HEK293 (cell line): Measurements from ENCODE around the gene SIGLEC6.

Experiments used
- CTCF ChIA-PET: fragments of 350-600 bp; formaldehyde crosslinking; extraction: SDS; loops from one replicate; lab custom pipeline; 2021; ENCODE audit warnings: antibody characterized with exemption; lab: Yijun Ruan, JAX
- POLR2A ChIA-PET: fragments of 300-600 bp; formaldehyde crosslinking; extraction: SDS; loops from one replicate; lab custom pipeline; 2020; ENCODE audit warnings: antibody characterized with exemption, inconsistent platforms; lab: Yijun Ruan, JAX
- H3K27ac ChIP-seq: fragments of 200-500 bp; sonication (Bioruptor generic); 2 replicates; pipeline ENCODE4 v1.5.1; 2014; ENCODE audit warnings: low read depth, low read length, control low read depth, inconsistent platforms; ENCODE audit errors: extremely low read depth
- H3K36me3 ChIP-seq, 2 experiments: fragments of 200-500 bp in 1 of 2; sonication (Bioruptor generic) in 1 of 2; 1 replicate in 1 of 2; 2 replicates in 1 of 2; pipeline ENCODE4 v1.5.1; 2014 to 2017; ENCODE audit warnings: inconsistent platforms in 2 of 2, low read length in 2 of 2; ENCODE audit not compliant: control insufficient read depth in 2 of 2, insufficient read depth in 1 of 2
- H3K4me1 ChIP-seq: fragments of 200-500 bp; sonication (Bioruptor generic); 2 replicates; pipeline ENCODE4 v1.5.1; 2014; ENCODE audit warnings: mild to moderate bottlenecking, low read length, inconsistent platforms; ENCODE audit not compliant: control insufficient read depth, insufficient read depth
- H3K4me3 ChIP-seq: 2 replicates; pipeline ENCODE4 v1.5.1; 2011; ENCODE audit warnings: low read depth, mild to moderate bottlenecking, control low read depth, low read length, moderate library complexity
- H3K9me3 ChIP-seq: fragments of 200-500 bp; sonication (Bioruptor generic); 2 replicates; pipeline ENCODE4 v1.5.1; 2014; ENCODE audit warnings: low read depth, low read length, inconsistent platforms; ENCODE audit not compliant: control insufficient read depth, insufficient read depth
- HOXA7 ChIP-seq: sonication (generic); formaldehyde crosslinking; IDR thresholded peaks from 2 replicates; pipeline ENCODE4 v1.8.1; 2022; ENCODE audit warnings: missing genetic modification reagents, borderline replicate concordance
- HOXC10 ChIP-seq: sonication (generic); formaldehyde crosslinking; IDR thresholded peaks from 2 replicates; pipeline ENCODE4 v1.8.1; 2023; ENCODE audit warnings: mild to moderate bottlenecking, missing genetic modification reagents
- INSM2 ChIP-seq: fragments of 450-650 bp; formaldehyde crosslinking; IDR thresholded peaks from 2 replicates; pipeline ENCODE4 v1.5.1; 2016; ENCODE audit warnings: missing biosample characterization, missing genetic modification characterization
- MZF1 ChIP-seq: fragments of 450-650 bp; formaldehyde crosslinking; IDR thresholded peaks from 2 replicates; pipeline ENCODE4 v1.5.1; 2017; ENCODE audit warnings: missing biosample characterization, missing genetic modification characterization, borderline replicate concordance
- SALL2 ChIP-seq: fragments of 450-650 bp; formaldehyde crosslinking; IDR thresholded peaks from 2 replicates; pipeline ENCODE4 v1.5.0; 2017; ENCODE audit warnings: missing biosample characterization, mild to moderate bottlenecking, missing genetic modification characterization, borderline replicate concordance
- TSHZ1 ChIP-seq: fragments of 450-650 bp; formaldehyde crosslinking; IDR thresholded peaks from 2 replicates; pipeline ENCODE4 v1.5.1; 2016; ENCODE audit warnings: missing biosample characterization, missing genetic modification characterization, borderline replicate concordance
- ZFP69B ChIP-seq: fragments of 450-650 bp; formaldehyde crosslinking; IDR thresholded peaks from 2 replicates; pipeline ENCODE4 v1.5.1; 2016; ENCODE audit warnings: missing biosample characterization, missing genetic modification characterization
- ZNF133 ChIP-seq: fragments of 450-650 bp; formaldehyde crosslinking; IDR thresholded peaks from 2 replicates; pipeline ENCODE4 v1.5.1; 2016; ENCODE audit warnings: missing biosample characterization, missing genetic modification characterization
- ZNF16 ChIP-seq: fragments of 450-650 bp; formaldehyde crosslinking; IDR thresholded peaks from 2 replicates; pipeline ENCODE4 v1.5.1; 2016; ENCODE audit warnings: low read depth, missing biosample characterization, missing genetic modification characterization
- ZNF292 ChIP-seq: fragments of 450-650 bp; formaldehyde crosslinking; IDR thresholded peaks from 2 replicates; pipeline ENCODE4 v1.5.1; 2016; ENCODE audit warnings: low read depth, missing biosample characterization, missing genetic modification characterization, borderline replicate concordance
- ZNF335 ChIP-seq: fragments of 450-650 bp; formaldehyde crosslinking; conservative IDR thresholded peaks from 2 replicates; pipeline ENCODE4 v1.5.1; 2016; ENCODE audit warnings: missing biosample characterization, missing genetic modification characterization
- ZNF423 ChIP-seq: fragments of 450-650 bp; formaldehyde crosslinking; IDR thresholded peaks from 2 replicates; pipeline ENCODE4 v1.5.1; 2016; ENCODE audit warnings: missing biosample characterization, missing genetic modification characterization
- ZNF488 ChIP-seq: fragments of 450-650 bp; formaldehyde crosslinking; IDR thresholded peaks from 2 replicates; pipeline ENCODE4 v1.5.1; 2016; ENCODE audit warnings: missing biosample characterization, missing genetic modification characterization
- ZNF514 ChIP-seq: fragments of 450-650 bp; formaldehyde crosslinking; IDR thresholded peaks from 2 replicates; pipeline ENCODE4 v1.5.1; 2016; ENCODE audit warnings: missing biosample characterization, missing genetic modification characterization
- ZNF645 ChIP-seq: fragments of 450-650 bp; formaldehyde crosslinking; IDR thresholded peaks from 2 replicates; pipeline ENCODE4; 2016; ENCODE audit warnings: missing biosample characterization, missing genetic modification characterization
- ZNF791 ChIP-seq: fragments of 450-650 bp; formaldehyde crosslinking; IDR thresholded peaks from 2 replicates; pipeline ENCODE4 v1.5.1; 2016; ENCODE audit warnings: missing biosample characterization, missing genetic modification characterization
- TF ChIP-seq, protein P1 (sequence below): fragments of 450-650 bp; formaldehyde crosslinking; conservative IDR thresholded peaks from 2 replicates; pipeline ENCODE4 v1.5.1; 2016; ENCODE audit warnings: low read depth, missing biosample characterization, missing genetic modification characterization
- TF ChIP-seq, protein P2 (sequence below): fragments of 450-650 bp; formaldehyde crosslinking; IDR thresholded peaks from 2 replicates; pipeline ENCODE4 v1.5.1; 2017; ENCODE audit warnings: missing biosample characterization, mild to moderate bottlenecking, missing genetic modification characterization, moderate library complexity
- TF ChIP-seq, protein P3 (sequence below): fragments of 450-650 bp; formaldehyde crosslinking; IDR thresholded peaks from 2 replicates; pipeline ENCODE4 v1.5.1; 2016; ENCODE audit warnings: missing biosample characterization, missing genetic modification characterization

Gene SIGLEC6

GRCh38 chr19:51549533-51550324 is 18.3 kb upstream of the SIGLEC6 start:
- Histone ChIP-seq H3K27ac (no peak overlapping the region), H3K36me3 (no peaks in the 10 kb centered on the region)
- POLR2A ChIA-PET = interaction anchor here (0.6 kb wide), 1 partner anchor 42 kb away, joined by 4 read pairs; no protein-coding TSS in a partner anchor
- TF ChIP-seq ZNF292 (tag by site-specific recombination) (no peak), ZFP69B (tag by site-specific recombination) (no peak)
- TF ChIP-seq, all 188 proteins: peak for 0
- Histone ChIP-seq H3K4me1 (no peaks in the 10 kb centered on the region), H3K9me3 (no peaks in the 10 kb centered on the region), H3K4me3 (no peak overlapping the region)
- CTCF ChIA-PET = interaction anchor here (0.6 to 1.1 kb wide), 3 partner anchors 34 to 107 kb away, joined by 3 to 4 read pairs (median 3); no protein-coding TSS in a partner anchor

DNA sequence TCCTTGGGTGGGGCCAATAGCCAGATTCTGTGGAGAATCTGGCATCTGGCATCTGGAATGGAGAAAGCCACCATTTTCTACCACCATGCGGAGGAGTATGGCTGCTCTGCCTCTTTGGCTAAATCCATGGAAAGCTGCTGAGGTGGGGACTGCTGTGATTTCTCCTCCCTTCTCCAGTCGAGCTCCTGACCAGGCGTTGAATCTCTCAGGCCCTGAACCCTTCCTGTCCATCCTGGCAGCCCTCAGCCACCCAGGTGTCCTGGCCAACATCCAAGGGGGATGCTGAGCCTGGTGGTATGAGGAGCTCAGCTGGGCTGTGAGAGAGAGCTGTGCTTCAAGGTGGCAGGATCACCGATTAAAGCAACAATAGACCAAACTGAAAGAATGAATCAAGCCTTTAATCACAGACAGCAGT is 17.4 kb upstream of the SIGLEC6 start:
- TF ChIP-seq, protein P1, sequence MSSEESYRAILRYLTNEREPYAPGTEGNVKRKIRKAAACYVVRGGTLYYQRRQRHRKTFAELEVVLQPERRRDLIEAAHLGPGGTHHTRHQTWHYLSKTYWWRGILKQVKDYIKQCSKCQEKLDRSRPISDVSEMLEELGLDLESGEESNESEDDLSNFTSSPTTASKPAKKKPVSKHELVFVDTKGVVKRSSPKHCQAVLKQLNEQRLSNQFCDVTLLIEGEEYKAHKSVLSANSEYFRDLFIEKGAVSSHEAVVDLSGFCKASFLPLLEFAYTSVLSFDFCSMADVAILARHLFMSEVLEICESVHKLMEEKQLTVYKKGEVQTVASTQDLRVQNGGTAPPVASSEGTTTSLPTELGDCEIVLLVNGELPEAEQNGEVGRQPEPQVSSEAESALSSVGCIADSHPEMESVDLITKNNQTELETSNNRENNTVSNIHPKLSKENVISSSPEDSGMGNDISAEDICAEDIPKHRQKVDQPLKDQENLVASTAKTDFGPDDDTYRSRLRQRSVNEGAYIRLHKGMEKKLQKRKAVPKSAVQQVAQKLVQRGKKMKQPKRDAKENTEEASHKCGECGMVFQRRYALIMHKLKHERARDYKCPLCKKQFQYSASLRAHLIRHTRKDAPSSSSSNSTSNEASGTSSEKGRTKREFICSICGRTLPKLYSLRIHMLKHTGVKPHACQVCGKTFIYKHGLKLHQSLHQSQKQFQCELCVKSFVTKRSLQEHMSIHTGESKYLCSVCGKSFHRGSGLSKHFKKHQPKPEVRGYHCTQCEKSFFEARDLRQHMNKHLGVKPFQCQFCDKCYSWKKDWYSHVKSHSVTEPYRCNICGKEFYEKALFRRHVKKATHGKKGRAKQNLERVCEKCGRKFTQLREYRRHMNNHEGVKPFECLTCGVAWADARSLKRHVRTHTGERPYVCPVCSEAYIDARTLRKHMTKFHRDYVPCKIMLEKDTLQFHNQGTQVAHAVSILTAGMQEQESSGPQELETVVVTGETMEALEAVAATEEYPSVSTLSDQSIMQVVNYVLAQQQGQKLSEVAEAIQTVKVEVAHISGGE (tag by site-specific recombination) = no peak
- TF ChIP-seq, protein P2, sequence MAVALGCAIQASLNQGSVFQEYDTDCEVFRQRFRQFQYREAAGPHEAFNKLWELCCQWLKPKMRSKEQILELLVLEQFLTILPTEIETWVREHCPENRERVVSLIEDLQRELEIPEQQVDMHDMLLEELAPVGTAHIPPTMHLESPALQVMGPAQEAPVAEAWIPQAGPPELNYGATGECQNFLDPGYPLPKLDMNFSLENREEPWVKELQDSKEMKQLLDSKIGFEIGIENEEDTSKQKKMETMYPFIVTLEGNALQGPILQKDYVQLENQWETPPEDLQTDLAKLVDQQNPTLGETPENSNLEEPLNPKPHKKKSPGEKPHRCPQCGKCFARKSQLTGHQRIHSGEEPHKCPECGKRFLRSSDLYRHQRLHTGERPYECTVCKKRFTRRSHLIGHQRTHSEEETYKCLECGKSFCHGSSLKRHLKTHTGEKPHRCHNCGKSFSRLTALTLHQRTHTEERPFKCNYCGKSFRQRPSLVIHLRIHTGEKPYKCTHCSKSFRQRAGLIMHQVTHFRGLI (tag by site-specific recombination) = no peak
- TF ChIP-seq MZF1 (tag by site-specific recombination) (no peak), SALL2 (tag by site-specific recombination) (no peak), HOXC10 (CRISPR knock-in tag) (no peak), ZNF16 (tag by site-specific recombination) (no peak), TSHZ1 (no peak), ZNF133 (tag by site-specific recombination) (no peak), ZNF423 (tag by site-specific recombination) (no peak), ZNF488 (no peak), ZNF645 (tag by site-specific recombination) (no peak), INSM2 (no peak), HOXA7 (CRISPR knock-in tag) (no peak), ZNF514 (no peak), ZNF791 (tag by site-specific recombination) (no peak), ZNF335 (no peak)
- TF ChIP-seq, protein P3, sequence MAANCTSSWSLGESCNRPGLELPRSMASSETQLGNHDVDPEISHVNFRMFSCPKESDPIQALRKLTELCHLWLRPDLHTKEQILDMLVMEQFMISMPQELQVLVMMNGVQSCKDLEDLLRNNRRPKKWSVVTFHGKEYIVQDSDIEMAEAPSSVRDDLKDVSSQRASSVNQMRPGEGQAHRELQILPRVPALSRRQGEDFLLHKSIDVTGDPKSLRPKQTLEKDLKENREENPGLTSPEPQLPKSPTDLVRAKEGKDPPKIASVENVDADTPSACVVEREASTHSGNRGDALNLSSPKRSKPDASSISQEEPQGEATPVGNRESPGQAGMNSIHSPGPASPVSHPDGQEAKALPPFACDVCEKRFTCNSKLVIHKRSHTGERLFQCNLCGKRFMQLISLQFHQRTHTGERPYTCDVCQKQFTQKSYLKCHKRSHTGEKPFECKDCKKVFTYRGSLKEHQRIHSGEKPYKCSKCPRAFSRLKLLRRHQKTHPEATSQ = no peak
- Histone ChIP-seq H3K36me3 (no peaks in the 10 kb centered on the region), H3K4me3 (no peak overlapping the region), H3K27ac (no peak overlapping the region), H3K4me1 (no peaks in the 10 kb centered on the region), H3K9me3 (no peaks in the 10 kb centered on the region)
- ChIA-PET POLR2A (no interaction called here), CTCF (interaction anchor here (1.1 to 2.9 kb wide), 2 partner anchors 35 to 76 kb away, joined by 3 to 18 read pairs; no protein-coding TSS in a partner anchor)
